ENCODE measurements around the gene ETV6.

ETV6 gene

DNA sequence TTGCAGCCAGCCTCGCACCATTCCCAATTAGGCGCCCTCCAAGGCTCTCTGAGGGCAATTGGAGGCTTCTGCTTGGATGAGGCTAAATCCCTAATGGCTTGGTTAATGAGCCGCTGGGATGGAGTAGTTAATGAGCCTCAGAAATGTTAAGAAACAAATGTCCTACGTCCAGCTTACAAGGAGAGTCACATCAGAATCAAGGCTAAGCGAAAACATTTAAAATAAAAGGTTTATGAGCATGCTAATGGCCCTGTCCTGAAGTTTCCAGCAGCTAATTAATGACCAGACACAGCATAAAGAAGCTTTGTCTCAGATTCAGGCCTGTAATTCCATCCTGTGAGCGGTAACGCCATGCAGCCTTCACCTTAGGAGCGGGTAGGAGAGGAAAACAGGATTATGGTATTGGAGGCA, 220.6 kb downstream of the ETV6 start:
- DNase-seq, result no peak

DNA sequence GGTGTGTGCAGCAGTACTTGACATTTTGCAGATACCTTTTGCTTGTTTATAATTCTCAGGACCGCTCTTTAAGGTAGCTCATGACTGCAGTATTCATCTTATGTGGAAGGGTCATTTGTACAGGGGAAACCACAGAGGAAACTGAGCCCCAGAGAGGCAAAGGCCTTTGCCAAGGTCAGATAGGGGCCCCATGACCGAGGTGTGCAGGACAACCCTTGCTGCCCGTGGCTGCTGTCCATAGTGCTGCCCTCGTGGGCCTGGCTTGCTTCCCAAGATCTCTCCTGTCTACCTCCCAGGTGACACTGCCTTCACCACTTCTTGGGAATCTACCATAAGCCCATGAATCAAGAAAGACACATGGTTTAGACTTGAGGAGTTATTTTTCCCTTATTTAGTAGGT, 222.6 kb downstream of the ETV6 start:
- DNase-seq, result no peak

DNA sequence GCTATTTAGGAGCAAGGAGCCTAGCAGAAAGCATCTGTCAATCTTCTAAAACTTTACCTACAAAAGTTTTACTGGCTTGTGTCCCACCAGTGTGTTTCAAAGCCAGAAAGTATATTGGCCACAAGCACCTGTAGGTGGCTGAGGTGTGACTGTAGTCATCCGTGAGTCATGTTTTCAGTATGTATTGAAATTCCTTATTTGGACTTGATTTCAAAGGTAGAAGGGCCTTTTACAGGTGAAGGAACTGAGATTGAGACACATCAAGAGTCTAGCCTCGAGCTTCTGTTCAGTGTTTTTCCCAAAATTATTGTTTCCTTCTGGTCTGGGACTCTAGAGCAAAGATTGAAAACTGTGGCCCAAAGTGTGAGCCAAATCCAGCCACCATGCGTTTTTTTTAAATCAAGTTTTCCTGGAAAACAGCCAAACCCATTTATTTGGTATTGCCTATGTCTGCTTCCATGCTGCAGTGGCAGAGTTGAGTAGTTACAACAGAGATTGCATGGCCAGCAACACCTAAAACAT, 226.0 kb downstream of the ETV6 start:
- DNase-seq, result no peak

DNA sequence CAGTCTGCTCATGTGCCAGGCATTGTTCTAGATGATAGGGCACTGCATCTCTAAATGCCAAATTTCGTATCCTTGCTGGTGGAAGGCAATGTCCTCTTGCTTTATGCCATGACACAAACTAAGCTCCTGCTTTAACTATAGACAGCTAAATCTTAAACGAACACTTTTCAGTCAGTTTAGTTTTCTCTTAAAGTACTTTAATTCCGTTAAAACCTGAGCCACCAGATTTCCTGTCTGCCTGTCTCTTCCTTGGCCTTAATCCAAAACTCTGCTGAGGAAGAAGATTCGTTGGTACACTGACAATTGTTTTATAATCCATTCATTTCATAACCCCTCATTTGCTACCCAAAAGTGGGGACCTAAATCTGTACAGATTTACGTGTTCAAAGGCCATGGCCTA, 226.8 kb downstream of the ETV6 start:
- DNase-seq, result no peak

DNA sequence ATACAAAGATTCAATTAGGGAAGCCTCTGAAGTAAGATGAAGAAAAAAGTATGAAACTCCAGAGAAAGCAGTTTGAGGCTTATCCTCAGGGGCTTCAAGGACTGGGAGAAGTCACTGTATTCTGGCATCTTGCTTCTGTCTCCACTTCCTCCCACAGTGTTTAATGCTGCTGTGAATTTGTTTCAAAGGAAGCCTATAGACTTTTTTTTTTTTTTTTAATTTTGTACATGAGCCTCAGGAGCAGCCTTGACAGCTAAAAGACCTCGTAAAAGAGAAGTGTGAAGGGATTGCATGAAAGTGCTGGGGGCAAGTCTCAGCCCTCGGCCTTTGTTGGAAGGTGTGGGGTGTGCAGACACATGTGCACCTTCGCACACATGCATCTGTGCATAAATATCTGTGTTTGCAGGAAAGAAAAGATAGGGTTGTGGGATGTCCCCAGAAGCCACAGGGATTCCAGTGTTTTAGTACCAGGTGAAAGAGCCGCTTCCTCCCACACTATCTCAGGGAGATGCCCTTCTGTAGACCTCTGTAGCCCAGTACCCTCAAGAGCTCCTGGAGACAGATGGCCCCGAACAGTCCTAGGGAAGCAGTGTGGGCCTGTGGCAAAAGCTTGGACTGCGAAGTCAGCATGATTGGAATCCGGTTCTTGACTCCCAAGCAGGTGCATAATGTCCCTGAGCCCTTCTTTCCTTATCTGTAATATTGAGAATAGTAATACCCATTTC, 227.8 kb downstream of the ETV6 start:
- no peak for DNase-seq

DNA sequence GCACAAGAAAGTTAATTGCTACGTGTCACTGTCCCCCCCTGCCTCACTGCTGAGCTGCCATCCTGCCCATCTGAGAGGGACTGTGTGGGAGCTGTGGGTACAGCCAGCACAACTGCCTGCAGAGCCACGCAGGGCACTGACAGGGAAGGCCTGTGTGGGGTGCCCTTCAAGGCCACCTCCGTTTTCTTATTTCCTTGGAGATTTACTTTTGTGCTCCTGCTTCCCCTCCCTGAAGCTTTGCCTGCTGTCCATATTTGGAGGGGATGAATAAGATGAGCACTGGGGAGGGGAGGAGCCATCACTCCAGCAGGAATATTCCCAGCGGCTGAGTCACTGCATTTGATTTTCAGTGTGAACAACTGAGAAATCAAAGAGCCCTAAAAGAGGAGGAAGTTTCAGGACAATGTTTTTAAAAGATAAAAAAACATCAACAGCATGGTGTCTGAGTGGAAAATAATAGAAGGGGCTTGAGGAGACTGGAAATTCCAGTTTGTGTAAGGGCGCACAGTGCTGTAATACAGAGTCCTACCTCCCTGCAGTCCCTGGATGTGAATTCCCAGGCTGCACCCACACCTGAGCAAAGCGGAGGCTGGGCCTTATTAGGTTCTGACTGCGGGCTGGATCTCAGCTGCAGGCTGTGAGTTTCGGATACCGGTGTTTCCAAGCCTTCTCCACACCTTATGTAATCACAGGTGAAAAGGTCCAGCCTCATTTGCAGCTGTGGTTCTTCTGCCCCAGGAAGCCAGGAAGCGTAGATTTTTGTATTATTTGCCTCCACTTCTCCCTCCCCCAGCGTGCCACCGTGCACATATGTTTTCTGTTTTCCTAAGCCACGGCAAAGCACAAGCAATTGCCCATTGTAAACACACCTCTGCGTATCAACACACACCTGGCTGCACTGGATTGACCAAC, 228.7 kb downstream of the ETV6 start:
- DNase-seq, result no peak

DNA sequence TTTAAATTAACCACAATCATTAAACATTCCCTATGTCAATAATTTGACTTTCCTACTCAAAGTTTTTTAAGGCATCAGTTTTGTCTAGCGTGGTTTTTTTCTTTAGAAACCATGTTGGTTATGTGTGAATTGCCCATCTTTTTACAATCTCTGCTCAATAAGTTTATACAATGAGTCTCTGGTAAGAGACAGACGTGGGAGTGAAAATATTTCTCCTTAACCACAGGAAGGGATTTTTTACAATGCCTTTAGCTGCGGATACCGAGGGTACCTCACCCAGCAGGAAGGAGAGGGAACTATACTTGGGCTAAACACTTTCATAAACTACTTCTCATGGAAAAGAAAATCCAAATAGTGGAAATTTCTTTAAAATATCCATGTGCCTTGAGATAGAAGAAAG, 229.8 kb downstream of the ETV6 start:
- DNase-seq, result no peak

DNA sequence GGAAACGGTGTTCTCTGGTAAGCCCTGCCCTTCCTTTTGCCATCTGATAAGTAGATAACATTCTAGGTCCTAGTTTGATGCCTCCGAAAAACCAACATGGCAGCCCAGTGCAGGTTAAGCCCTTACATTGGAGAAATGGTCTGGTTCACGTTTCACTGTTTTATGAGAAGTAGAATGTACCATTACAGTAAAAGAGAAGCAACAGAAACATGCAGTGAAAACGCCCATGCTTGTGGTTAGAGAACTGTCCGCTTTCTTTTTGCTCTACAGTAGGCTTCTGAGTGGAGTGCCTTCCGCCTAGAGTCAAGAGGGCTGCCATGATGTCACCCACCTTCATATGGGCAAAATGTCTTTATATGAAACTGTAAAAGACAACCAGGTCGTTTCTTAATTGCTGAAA, 230.9 kb downstream of the ETV6 start:
- DNase-seq, result no peak

DNA sequence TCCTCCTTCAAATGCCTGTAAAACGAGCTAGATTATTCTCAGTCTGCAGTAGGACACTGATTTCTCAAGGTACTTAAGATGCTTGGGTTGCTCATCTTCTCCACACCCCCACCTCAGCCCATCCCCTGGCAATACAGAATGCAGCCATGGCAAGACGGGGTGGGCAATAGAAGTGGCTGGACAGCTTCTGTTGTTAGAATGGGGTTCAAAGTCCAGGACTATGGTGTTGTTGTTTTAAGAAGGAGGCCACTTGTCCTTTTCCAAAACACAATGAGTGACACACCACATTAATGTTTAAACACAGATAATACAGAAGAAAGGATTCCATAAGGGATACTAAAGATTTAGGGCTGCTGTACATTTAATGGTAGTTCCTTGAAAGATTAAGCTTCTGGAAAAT, 232.4 kb downstream of the ETV6 start:
- no peak for DNase-seq

DNA sequence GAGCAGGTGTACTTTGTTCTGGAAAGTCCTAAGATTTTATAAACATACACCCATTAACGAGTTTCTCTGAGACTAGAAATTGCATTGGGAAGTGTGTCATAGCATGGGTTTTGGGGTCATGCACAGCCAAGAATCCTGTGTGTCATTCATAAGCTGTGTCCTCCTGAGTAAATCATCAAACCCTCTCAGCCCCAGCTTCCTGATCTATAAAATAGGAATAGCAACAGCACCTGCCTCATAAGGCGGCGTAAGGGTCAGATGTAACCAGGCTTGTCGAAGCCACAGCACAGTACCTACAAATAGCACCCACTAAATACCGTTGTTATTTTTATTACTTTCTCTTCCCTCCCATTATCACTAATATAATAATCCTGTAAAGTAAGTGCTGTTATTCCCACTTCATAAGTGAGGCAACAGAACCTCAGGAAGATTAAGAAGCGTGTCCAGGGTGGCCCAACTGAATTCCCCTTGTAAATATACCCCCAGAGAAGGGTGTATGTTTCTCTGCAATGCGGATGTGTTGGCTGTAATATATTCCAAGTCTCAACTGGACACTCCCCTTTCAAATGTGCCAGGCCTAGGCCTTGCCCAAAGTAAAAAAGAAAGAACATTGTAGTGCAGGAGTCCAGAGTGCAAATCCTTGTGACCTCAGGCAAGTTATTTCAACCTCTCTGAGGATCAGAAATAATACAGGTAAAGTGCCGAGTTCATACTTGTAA, 233.0 kb downstream of the ETV6 start:
- no peak for DNase-seq

DNA sequence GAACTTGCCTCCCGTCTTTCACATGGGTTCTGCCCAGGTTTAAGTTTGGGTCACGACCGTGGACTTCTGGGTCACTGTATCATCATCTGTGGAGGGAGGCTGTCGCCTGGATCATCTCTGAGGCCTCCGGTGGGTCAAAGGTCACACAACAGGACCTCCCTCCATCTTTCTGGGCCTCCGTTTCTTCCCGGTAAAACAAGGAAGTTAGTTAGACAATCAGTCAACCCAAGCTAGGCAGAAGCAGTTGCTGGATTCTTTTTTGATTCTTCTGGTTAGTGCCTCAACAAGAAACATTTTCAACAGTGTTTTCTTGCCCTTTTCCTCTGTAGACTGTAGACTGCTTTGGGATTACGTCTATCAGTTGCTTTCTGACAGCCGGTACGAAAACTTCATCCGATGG, 234.6 kb downstream of the ETV6 start:
- DNase-seq, result no peak

DNA sequence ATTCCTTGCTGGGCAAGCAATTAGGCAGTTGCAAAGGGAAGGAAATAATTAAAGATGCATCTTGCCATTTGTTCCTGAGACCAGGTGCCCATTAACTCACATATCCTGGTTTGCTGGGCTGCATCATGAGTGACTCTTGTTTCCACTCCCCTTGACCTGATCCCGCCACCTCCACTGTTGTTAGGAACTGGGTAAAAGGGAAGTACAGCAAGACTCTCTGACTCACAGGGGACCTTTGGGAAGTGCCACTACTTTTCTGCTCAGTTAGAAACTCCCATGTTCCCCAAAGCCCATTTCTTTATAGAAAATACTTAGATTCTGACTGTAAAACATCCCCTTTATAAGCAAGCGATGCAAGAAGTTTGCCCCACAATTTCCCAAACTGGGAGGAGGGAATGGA, 235.2 kb downstream of the ETV6 start:
- DNase-seq, result peak in 1 of 2 donors; percentile 52

DNA sequence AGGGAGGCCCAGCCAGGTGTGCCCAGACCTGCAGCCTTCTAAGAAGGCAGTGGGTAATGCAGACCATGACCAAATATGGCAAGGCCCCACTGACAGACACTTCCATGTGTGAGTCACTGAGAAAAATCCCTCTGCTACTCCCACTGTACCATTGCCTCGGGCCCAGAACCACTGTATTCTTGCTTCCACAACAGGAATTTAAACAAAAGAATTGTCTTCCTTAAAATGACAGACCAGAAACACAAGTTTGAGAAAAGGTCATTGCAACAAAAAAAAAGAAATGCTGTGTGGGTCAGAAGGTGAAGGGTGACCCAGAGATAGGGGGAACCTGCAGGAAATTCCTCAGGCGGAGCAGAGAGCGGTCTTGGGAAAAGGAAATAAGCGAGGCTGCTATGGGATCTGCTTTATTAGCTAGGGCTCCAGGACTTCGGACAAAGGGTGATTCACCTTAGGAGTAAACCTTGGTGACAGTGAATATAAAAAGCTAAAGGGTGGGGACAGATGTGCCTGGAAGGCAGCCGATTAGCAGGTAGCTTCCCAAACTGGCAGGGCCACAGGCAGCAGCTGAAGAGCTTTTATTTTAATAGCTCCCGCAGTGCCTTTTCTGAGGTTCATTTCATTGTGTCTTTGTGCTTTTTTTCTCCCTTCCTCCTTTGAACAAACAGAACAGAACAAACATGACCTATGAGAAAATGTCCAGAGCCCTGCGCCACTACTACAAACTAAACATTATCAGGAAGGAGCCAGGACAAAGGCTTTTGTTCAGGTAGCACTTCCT, 236.0 kb downstream of the ETV6 start:
- DNase-seq, result peak in 1 of 2 donors; percentile 14

DNA sequence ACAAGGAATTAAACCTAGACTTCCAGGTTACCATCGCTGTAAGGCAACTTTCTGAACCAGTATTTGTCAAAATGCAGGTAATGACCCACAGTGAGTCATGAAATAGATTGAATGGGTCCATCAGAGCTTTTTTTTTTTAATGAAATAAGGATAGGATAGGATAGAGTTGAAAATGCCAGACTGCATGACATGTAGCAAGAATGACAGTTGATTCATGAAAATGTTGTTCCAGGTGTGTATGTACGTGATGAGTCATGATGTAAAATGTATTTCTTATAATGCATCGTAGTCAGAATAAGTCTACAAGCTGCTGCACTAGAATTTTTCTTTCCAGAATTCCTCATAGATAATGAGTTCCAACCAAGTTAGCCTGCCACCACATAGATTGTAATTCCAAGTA, 236.9 kb downstream of the ETV6 start:
- no peak for DNase-seq

DNA sequence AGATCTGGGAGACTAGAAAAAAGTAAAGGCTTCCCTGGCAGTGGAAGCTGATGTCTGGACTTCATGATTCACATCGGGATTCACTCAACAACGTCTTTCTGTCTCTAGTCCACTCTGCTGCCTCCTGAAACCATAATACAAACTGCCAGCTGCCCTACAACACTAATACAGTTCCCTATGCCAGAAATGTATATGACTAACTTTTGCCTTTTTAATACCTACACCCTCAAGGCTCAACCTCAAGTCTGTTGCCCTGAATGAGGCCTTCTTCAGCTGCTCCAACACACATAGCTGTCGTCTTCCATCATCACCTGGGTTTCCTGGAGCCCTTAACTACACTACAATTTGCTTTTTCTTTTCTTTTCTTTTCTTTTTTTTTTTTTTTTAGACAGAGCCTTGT, 238.6 kb downstream of the ETV6 start:
- DNase-seq, result no peak

DNA sequence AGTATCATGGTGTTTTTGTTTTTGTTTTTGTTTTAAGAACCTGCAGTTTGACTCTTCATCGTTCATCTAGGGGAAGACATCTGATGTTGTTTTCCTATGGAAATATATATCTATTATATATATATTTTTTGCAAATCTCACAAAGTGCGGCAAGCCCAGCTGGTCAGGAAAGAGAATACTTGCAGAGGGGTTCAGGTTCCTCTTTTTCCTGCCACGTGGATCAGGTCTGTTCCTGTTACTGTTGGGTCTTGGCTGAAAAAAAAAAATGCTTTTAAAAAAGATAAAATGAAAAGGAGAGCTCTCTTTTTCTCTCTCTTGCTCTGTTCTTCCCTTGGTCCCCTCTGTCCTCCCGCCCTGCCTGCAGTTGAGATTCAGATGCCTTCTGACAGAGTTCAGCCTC, 241.9 kb downstream of the ETV6 start:
- peak in 1 of 2 donors; percentile 18 for DNase-seq

DNA sequence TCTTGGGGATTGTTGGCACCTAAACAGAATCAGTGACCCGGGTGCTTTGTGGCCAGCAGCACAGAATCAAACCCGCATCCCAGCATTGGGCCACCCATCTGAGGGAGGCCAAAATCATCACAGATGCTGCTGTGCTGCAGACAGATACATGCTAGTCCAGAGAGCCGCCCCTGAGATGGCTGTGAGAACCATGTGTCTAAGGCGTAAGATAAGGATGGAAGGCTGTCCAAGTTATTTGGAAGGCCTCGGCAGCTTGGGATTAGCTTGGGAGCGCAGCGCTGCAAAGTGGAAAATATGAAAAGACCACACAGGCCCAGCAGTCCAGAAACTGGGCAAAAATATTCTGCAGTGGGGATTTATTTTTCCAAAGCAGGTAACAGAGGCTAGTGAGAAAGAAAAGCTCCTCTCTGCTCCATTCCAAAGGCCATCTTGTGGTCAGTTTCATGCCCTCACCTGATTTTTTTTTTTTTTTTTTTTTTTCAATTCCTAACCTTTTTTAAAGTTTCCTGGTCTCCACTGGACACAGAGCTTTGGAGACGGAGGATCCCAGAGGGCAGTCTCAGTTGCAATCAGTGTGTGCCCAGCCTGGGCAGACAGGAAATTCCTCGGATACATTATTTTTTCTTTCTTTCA, 242.4 kb downstream of the ETV6 start:
- DNase-seq, result no peak

DNA sequence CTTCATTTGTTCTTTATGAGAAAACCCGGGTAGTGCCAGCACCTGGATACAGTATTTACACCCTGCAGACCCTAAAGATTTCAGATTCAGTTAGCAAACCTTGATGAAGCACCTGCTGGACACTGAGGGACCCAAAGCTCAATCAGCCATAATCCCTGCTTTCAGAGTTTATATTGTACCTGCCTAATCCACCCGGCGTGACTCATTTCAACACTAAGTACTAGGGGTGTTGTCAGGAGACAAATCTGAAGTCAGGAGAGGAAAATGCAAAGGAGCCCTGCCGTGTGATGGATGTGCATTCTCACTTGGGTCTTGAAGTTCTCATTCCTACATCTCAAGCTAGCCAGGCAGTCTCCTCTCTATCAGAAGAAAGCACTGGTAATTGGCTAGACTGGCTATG, 244.5 kb downstream of the ETV6 start:
- no peak for DNase-seq

DNA sequence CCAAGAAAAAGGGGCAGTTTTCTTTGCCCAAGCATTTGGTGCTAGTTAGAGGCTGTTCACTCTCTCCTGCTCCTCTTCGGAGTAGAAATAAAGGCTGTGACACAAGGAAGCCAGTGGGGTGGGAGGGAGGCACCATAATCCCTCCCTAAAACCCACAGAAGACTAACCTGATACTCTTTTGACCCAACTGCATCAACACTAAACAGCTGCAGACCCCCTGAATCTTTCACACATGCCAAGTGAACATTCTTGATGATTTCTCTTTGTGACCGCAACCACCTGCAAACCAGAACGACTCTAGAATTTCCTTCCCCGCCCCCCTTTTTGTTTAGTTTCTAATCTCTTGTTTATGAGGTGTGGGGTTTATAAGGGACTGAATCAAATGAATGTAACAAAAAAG, 245.4 kb downstream of the ETV6 start:
- DNase-seq, result no peak

DNA sequence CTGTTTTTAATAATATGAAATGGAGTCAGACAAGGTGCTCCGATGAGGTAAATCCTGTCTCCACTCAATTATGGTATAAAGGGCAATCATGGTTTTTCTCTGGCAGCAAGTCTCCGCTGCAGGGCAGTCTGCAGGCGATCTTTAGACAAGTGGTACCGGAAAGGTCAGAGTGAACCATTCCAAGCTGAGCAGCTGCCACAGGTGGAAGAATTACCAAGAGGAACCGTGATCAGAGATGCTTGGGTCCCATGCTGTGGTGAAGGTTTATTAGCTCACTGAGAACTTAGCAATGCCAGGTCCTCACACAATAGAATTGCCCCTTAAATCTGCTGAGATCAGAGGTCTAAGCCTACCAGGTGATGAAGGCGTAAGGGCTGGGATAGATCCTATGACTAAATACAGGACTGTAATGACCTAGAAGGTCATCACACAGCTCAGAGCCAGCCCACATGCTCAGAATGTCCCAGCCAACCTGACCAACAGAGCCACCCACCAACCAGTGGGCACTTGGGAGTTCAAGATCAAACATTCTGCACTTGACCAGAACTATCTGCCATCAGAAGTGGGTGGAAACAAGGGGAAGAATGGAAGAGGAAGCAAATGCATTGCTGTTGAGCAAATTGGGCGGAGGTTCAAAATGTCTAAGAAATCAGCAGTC, 246.1 kb downstream of the ETV6 start:
- no peak for DNase-seq

DNA sequence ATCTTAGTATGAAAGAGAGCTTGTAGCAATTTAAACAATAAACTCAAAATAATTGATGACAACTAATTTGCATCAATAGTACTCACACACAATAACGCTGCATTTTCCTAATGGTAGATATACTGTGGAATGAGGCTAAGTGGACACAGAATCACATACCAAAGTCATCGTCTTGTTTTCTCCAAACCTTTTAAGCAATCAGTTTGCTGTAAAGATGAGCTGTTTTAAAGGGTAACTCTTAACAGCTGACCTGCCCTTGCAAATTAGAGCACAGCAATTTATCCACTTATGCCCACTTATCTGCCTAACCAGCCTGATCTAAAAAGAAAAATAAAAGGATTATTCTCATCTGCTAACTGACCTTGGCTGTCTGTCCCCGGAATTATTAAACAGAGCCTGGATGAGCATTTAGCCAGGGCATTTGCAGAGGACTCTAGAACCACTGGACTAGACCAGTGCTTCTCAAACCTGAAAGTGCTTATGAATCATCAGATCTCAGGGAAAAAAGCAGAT, 247.0 kb downstream of the ETV6 start:
- no peak for DNase-seq

Data from CD4-positive, alpha-beta T cell treated with Interleukin-1 beta for 1 hour (primary cell).